Testis (tissue), 3 donors: ENCODE results near the gene TTC19. TPM values are rescaled to one million over a fixed set of nuclear protein-coding genes. Genes with fewer than 3 reads are reported as not detected.

ENCODE experiments used
- DNase-seq: peaks from one replicate; pipeline ENCODE4 v3.0.0-alpha.2; 2019
- H3K27ac ChIP-seq, 2 donors: fragments of 200-600 bp; sonication (generic); one replicate each; pipeline ENCODE4 v1.5.1; 2019
- H3K27me3 ChIP-seq: fragments of 200-600 bp; sonication (generic); one replicate; pipeline ENCODE4 v1.5.1; 2019
- H3K36me3 ChIP-seq: fragments of 200-600 bp; sonication (generic); one replicate; pipeline ENCODE4 v1.5.1; 2017; ENCODE audit warnings: low read depth; ENCODE audit errors: missing control alignments
- H3K4me1 ChIP-seq: fragments of 200-600 bp; sonication (generic); one replicate; pipeline ENCODE4 v1.5.1; 2019
- H3K4me3 ChIP-seq, 2 donors: fragments of 200-600 bp; sonication (generic); one replicate each; pipeline ENCODE4 v1.5.1; 2017 to 2019
- H3K9me3 ChIP-seq: fragments of 200-600 bp; sonication (generic); one replicate; pipeline ENCODE4 v1.5.1; 2017
- POLR2A ChIP-seq: fragments of 450-650 bp; IDR thresholded peaks from one replicate; pipeline ENCODE4 v1.6.1; 2017; ENCODE audit warnings: antibody characterized with exemption, mild to moderate bottlenecking, moderate library complexity
- WGBS, 2 donors: methylation state at CpG; one replicate each; pipeline ENCODE4 v1.1.5; 2018; 5-methylcytosine and 5-hydroxymethylcytosine counted together
- intact Hi-C: fragments of 100-400 bp; cut with DNase I; formaldehyde crosslinking; loops from one replicate; pipeline ENCODE4 v1.15.1; 2023; ENCODE audit warnings: low total_unique reads
- polyA plus RNA-seq: library from polyadenylated mRNA; stranded (reverse); fragments of 350-450 nt; fragmentation: Illumina TruSeq; extraction: RNeasy Lipid Tissue Mini Kit (QIAGEN cat#74804); gene quantifications from one replicate; pipeline ENCODE4 v1.2.3, GENCODE V29; 2014; ENCODE audit warnings: low read depth, low replicate concordance; ENCODE audit not compliant: insufficient read depth
- total RNA-seq, 2 donors: library from RNA; depleted of rRNA; stranded (reverse); fragments of >200 nt; gene quantifications; one replicate each; pipeline ENCODE4 v1.2.3, GENCODE V29; 2016
- TF ChIP-seq, protein P1 (sequence below), 3 experiments: fragments of 450-650 bp in 2 of 3; fragments of 200-600 bp in 1 of 3; sonication (generic) in 1 of 3; IDR thresholded peaks; one replicate each; pipeline ENCODE4 v1.5.1; 2016 to 2019; ENCODE audit warnings: antibody characterized with exemption in 3 of 3, mild to moderate bottlenecking in 2 of 3, moderate library complexity in 1 of 3

The TTC19 gene
- total and polyA plus RNA-seq, 3 donors from 2014 or later, result 17.8 to 91.2 (median 74.1) TPM

DNA sequence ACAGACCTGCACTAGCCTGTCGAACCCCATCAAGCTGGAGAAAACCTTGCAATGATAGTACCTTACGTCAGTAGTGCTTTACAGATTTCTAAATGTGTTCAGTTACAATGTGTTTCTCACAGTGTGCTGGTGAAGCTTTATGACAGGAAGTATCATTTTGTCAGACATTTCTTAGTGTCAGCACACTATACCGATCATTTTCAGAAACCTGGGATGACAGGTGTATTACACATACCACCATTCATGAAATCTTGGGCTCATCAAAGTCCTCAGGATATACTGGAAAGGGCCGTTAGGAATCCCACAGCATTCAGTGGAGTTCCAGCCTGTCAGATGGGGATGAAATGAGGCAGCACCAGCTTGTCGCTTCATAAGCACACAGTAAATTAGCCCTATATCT, 27.3 kb downstream of the TTC19 start:
- TF ChIP-seq POLR2A, result no peak
- TF ChIP-seq, protein P1, sequence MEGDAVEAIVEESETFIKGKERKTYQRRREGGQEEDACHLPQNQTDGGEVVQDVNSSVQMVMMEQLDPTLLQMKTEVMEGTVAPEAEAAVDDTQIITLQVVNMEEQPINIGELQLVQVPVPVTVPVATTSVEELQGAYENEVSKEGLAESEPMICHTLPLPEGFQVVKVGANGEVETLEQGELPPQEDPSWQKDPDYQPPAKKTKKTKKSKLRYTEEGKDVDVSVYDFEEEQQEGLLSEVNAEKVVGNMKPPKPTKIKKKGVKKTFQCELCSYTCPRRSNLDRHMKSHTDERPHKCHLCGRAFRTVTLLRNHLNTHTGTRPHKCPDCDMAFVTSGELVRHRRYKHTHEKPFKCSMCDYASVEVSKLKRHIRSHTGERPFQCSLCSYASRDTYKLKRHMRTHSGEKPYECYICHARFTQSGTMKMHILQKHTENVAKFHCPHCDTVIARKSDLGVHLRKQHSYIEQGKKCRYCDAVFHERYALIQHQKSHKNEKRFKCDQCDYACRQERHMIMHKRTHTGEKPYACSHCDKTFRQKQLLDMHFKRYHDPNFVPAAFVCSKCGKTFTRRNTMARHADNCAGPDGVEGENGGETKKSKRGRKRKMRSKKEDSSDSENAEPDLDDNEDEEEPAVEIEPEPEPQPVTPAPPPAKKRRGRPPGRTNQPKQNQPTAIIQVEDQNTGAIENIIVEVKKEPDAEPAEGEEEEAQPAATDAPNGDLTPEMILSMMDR (IDR thresholded peaks at IDR 0.05), result no peak
- Histone ChIP-seq H3K4me1 (no peaks in the 10 kb centered on the region), H3K36me3 (peaks cover 4% of the 10 kb centered on the region), H3K9me3 (no peaks in the 10 kb centered on the region), H3K27ac (no peak overlapping the region), H3K4me3 (no peak overlapping the region), H3K27me3 (no peaks in the 10 kb centered on the region)
- DNase-seq, result no peak
- 84 to 92% methylated on average over 5 of the region's 5 CpGs for WGBS, 2 donors
- intact Hi-C loops, result no loop called here

DNA sequence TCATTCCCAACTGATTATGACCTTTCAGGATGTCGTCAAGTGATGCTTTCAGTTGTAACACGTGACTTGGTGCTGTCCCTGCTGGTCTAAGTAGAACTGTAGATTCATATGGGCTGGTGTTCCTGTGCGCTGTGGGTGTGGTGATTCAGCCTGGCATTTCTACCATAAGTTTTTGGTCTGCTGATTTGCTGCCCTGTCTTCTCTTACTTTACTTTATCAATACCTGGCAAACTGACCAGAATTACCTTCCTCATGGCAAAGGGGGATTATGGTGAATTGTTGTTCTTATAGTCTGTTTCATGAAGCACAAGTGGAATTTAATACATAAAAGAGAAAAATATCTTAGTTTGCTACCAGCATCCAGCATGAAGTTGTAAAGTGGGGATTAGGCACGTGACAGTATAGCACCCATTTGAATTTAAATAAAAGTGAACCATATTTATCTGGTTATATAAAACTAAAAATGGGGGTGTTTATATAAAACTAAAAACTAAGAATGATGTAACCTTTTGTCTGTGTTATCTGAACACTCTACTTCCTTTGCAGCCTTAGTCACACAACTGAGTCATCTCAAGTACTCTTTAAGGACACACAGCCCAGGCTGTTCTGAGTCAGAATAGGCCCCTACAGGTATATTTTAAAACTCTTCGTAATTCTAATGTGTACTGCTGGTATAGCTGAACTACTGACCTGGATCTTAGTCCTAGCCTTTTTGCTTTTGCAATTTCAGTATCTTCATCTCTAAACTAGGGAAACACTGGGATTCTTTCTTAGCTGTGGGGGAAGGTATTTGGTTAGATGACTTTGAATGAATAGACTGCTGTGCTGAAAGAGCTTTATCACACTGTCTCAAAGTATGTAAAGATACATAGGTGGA, 28.3 kb downstream of the TTC19 start:
- Histone ChIP-seq H3K27ac (no peak overlapping the region), H3K9me3 (no peaks in the 10 kb centered on the region), H3K4me3 (no peak overlapping the region), H3K4me1 (no peaks in the 10 kb centered on the region), H3K27me3 (no peaks in the 10 kb centered on the region), H3K36me3 (peaks cover 4% of the 10 kb centered on the region)
- WGBS, 2 donors, result 83 to 91% methylated on average over 5 of the region's 5 CpGs
- intact Hi-C loops, result no loop called here
- DNase-seq, result no peak
- no peak for TF ChIP-seq POLR2A
- TF ChIP-seq, protein P1 (IDR thresholded peaks at IDR 0.05), result no peak

DNA sequence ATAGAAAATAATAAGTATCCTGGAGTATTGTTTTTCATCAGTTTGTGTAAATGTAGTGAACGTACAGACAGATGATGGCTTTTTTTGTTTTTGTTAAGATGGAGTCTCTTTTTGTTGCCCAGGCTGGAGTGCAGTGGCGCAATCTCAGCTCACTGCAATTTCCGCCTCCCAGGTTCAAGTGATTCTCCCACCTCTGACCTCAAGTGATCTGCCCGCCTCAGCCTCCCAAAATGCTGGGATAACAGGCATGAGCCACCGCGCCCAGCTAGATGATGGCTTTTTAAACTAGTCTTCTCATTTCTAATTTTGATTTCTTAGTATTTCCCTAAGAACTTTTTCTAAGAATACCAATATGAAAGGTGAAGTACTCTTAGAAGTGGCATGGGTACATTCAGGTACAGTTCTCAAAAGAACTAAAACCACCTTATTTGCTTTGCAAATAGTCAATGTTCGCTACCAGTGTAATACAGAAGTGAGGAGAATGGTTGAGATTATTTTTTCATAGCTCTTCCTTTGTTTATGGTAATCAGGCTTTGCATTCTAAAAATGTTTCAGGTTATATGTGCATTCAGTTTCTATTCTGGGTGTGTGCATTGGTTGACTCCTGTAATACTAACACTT, 34.2 kb downstream of the TTC19 start:
- DNase-seq, result no peak
- Histone ChIP-seq H3K36me3 (peaks cover 3% of the 10 kb centered on the region), H3K4me1 (no peaks in the 10 kb centered on the region), H3K9me3 (no peaks in the 10 kb centered on the region), H3K4me3 (no peak overlapping the region), H3K27me3 (no peaks in the 10 kb centered on the region), H3K27ac (no peak overlapping the region)
- 95 to 98% methylated on average over 7 of the region's 7 CpGs for WGBS, 2 donors
- no peak for TF ChIP-seq POLR2A
- TF ChIP-seq, protein P1 (IDR thresholded peaks at IDR 0.05), result no peak
- intact Hi-C loops, result no loop called here

DNA sequence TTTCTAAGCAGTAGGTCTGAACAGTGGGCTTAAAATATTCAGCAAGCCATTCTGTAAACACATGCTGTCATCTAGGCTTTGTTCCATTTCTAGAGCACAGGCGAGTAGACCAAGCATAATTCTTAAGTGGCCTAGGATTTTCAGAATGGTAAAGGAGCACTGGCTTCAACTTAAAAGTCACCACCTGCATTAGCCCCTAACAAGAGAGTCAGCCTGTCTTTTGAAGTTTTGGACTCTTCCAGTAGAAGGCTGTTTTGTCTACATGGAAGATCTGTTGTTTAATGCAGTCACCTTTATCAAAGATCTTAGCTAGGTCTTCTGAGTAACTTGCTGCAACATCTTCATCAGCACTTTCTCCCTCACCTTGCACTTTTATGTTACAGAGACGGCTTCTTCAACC, 36.6 kb downstream of the TTC19 start:
- no peaks in the 10 kb centered on the region for H3K27me3 ChIP-seq
- TF ChIP-seq, protein P1 (IDR thresholded peaks at IDR 0.05), result no peak
- no peak for TF ChIP-seq POLR2A
- no peak overlapping the region for H3K27ac ChIP-seq
- H3K36me3 ChIP-seq, result no peaks in the 10 kb centered on the region
- WGBS, 2 donors, result 94 to 98% methylated on average over 2 of the region's 2 CpGs
- intact Hi-C loops, result no loop called here
- no peaks in the 10 kb centered on the region for H3K9me3 ChIP-seq
- no peaks in the 10 kb centered on the region for H3K4me1 ChIP-seq
- no peak for DNase-seq
- no peak overlapping the region for H3K4me3 ChIP-seq
